HFF-Myc (cell line): ENCODE results near the gene FBXO33.
A peak's percentile ranks its signal among the peaks of the same experiment; 100 is the strongest.

ENCODE experiments used
- DNase-seq: peaks from one replicate; pipeline ENCODE4 v3.0.0-alpha.2; 2011; ENCODE audit warnings: low read depth; ENCODE audit errors: extremely low read depth
- H3K4me3 ChIP-seq: replicated peaks from 2 replicates; pipeline ENCODE4 v1.5.1; 2011; ENCODE audit warnings: low read depth, mild to moderate bottlenecking, control low read depth, low read length
- CTCF ChIP-seq: IDR thresholded peaks from 2 replicates; pipeline ENCODE4 v1.5.1; 2012; ENCODE audit warnings: mild to moderate bottlenecking, low read depth, low read length, control low read depth; ENCODE audit errors: missing control alignments

FBXO33 gene

GRCh38 chr14:39441805-39442204 lies 9.6 kb upstream of the FBXO33 start:
- no peak for DNase-seq
- no peak for TF ChIP-seq CTCF
- H3K4me3 ChIP-seq: no peak overlapping the region

GRCh38 chr14:39440975-39441374 lies 8.7 kb upstream of the FBXO33 start:
- DNase-seq: no peak
- no peak for TF ChIP-seq CTCF
- no peak overlapping the region for H3K4me3 ChIP-seq

- TF ChIP-seq CTCF: no peak
- DNase-seq: no peak
- H3K4me3 ChIP-seq: no peak overlapping the region
These were observed 3.0 kb upstream of the FBXO33 start for GRCh38 chr14:39435241-39435640.

- no peak overlapping the region for H3K4me3 ChIP-seq
- TF ChIP-seq CTCF: no peak
- no peak for DNase-seq
These were observed 2.2 kb upstream of the FBXO33 start for GRCh38 chr14:39434401-39434800.

- TF ChIP-seq CTCF: no peak
- peak overlapping the region; percentile 86 for H3K4me3 ChIP-seq
- DNase-seq: no peak
These were observed 1.2 kb upstream of the FBXO33 start for GRCh38 chr14:39433452-39433813.

- TF ChIP-seq CTCF: no peak
- peak overlapping the region; percentile 86 for H3K4me3 ChIP-seq
- peak; percentile 52 for DNase-seq
These were observed 602 bp upstream of the FBXO33 start for GRCh38 chr14:39432619-39433451.
